ENCODE results near the gene TMEM184A. TPM values are rescaled to one million over a fixed set of nuclear protein-coding genes. Genes with fewer than 3 reads are reported as not detected.

The TMEM184A gene
- total and polyA plus RNA-seq, 2 of the 8 experiments (the other 6 are each of a cell fraction or from before 2014, with no cell fraction given): 1.8 to 2.1 TPM

GRCh38 chr7:1526271-1526754 is 29.7 kb downstream of the TMEM184A start (continued):
- TF ChIP-seq CHD7 (IDR thresholded peaks at IDR 0.05; ENCODE audit: insufficient replicate concordance, low read length) (no peak), JUN (IDR thresholded peaks at IDR 0.05; ENCODE audit: low read depth, low read length) (no peak), BCL11A (IDR thresholded peaks at IDR 0.05; ENCODE audit: low read depth in 2 of 2, low read length in 2 of 2) (no peak), ASH2L (IDR thresholded peaks at IDR 0.05; ENCODE audit: low read length) (no peak), MAFK (IDR thresholded peaks at IDR 0.05; ENCODE audit: low read depth, low read length) (no peak), EGR1 (IDR thresholded peaks at IDR 0.05; ENCODE audit: borderline replicate concordance, low read depth, low read length) (no peak), CREB1 (IDR thresholded peaks at IDR 0.05) (no peak)
